Amygdala (tissue), 56 donors: Measurements from ENCODE around the gene VAMP2.

Source experiments
- DNase-seq, 56 donors: peaks; one replicate each; lab custom pipeline; 2025; lab: John Stamatoyannopoulos, UW

Gene VAMP2, protein sequence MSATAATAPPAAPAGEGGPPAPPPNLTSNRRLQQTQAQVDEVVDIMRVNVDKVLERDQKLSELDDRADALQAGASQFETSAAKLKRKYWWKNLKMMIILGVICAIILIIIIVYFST

DNA sequence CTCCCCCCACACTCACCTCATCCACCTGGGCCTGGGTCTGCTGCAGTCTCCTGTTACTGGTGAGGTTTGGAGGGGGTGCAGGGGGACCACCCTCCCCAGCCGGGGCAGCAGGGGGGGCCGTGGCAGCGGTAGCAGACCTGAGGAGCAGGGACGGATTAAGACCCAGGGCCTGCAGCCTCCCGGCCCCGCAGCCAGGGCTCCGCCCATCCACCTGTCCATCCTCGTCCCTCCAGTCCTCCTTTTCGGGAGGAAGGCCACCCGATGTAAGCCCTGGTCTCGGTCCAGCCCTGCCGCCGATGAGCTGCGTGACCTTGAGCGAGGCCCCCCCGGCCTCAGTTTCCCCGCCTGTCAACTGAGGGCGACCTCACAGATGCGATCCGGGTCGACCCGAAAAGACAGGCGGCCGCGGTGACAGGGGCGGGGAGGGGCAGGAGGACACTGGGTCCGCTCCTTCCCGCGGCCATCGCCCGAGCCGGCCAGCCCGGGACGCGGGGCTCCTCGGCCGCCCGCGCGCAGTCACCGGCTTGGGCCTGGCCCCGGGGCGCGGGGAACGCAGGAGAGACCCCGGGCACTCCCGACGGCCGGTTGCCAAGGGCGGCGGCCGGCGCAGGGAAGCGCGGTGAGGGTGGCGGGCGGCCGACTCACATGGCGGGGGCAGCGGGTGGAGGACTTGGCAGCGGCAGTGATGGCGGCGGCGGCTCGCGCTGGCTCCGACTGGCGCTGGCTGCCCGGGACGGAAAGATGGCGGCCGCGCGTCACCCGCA, at the start of gene VAMP2:
TSS of gene VAMP2 (minus strand) at position 716 of the 764 bp plus-strand sequence. CDS start at position 647, 69 bp downstream.
- peak in 45 of 56 donors; percentile 30 to 89 (median 66) for DNase-seq

DNA sequence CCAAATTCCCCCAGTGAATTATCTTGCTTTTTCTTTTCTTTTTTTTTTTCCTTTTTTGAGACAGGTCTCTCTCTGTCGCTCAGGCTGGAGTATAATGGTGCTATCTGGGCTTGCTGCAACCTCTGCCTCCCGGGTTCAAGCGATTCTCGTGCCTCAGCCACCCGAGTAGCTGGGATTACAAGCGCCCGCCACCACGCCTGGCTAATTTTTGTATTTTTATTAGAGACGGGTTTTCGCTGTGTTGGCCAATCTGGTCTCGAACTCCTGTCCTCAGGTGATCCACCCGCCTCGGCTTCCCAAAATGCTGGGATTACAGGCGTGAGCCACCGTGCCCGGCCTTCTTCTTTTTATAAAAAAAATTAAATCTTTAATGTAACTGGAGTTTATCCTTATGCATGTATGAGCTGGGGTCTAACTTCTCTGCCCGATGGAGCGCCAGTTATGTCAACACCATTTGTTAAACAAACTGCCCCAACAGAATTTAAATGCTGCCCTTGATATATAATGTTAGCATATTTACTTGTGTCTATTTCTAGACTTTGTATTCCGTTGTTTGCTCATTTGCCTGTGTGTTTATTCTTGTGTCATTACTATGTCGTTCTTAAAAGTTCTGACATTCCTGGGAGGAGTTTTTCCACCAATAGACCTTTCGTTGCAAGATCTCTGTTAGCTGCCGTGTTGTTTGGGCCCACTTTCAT, 48.2 kb upstream of the VAMP2 start:
- no peak for DNase-seq

DNA sequence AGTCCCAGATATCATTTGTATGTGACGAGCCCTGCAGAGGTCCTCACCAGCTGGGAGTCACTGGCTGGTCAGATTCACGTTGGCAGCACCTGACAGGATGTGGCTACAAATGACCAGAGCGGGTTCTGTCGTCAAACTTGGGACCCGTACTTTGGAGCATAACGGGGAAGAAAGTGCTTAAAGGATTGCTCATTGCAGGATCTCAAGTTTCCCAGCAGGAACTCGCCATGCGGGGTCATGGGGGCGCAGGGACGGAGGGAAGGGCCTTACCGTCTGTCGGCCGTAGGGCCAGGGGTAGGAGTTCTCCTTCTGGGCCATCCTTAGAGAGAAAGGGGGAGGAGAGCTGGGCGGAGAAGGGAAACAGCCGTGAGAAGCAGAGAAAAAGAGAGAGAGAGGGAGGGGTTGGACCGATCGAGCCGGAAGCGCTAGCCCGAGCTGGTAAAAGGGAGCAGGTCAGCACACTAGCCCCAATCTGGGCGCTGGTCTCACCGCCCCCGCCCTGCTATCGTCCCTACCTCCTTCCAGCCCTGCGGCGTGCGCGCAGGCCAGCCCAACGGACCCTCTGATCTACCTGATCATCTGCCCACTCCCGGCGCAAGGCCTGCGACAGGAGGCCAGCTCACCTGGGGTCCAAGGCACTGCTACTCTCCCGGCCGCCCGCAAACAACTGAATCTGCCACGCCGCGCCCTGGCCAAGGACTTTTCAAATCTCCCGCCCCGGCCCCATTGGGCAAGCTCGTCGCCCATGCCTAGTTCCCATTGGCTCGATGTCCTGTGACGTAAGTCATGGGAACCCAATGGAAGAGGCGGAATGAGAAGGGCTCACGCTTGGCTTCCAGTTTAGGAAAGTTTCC, 47.4 kb upstream of the VAMP2 start, which contains the start of gene AURKB:
TSS of gene AURKB (minus strand) at position 669 of the 854 bp plus-strand sequence. CDS start at position 318, 351 bp downstream.
- peak; percentile 12 to 95 (median 81) for DNase-seq

DNA sequence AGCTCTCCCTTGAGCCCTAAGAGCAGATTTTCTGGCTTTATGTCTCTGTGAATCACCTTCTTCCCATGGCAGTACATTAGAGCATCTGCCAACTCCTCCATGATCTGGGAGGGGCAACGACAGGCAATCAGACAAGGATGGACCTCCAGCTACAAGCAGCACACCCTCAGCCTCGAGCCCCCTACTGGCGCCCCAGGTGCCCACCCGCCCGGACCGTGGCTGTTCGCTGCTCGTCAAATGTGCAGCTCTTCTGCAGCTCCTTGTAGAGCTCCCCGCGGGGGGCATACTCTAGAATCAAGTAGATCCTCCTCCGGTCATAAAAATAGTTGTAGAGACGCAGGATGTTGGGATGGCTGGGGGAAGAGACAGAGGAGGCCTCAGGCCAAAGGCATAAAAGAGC, 43.8 kb upstream of the VAMP2 start:
- no peak for DNase-seq

DNA sequence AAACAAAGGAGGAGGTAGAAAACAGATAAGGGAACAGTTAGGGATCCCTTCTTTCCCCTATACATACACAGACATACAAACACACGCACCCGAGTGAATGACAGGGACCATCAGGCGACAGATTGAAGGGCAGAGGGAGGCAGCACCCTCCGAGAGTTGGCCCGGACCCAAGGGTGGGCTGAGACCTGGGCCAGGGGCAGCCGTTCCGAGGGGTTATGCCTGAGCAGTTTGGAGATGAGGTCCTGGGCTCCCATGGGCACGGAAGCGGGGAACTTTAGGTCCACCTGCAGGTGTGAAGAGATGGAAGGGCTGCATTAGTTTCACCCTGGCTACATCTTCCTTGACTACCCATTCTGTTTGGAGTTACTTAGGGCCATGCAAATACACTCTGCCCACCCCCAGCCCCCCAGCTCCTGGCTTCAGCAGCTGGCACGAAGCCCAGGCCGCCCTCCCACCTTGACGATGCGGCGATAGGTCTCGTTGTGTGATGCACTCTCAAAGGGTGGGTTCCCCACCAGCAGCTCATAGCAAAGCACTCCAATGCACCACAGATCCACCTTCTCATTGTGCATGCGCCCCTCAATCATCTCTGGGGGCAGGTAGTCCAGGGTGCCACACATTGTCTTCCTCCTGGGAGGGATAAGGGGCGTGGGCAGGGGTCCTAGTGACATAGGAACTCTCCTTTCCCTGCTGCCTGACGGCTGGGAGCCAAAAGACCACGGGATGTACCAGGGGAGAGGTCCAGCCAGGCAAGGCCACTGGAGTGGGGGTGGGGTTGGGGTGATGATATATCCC, 42.2 kb upstream of the VAMP2 start:
- no peak for DNase-seq

DNA sequence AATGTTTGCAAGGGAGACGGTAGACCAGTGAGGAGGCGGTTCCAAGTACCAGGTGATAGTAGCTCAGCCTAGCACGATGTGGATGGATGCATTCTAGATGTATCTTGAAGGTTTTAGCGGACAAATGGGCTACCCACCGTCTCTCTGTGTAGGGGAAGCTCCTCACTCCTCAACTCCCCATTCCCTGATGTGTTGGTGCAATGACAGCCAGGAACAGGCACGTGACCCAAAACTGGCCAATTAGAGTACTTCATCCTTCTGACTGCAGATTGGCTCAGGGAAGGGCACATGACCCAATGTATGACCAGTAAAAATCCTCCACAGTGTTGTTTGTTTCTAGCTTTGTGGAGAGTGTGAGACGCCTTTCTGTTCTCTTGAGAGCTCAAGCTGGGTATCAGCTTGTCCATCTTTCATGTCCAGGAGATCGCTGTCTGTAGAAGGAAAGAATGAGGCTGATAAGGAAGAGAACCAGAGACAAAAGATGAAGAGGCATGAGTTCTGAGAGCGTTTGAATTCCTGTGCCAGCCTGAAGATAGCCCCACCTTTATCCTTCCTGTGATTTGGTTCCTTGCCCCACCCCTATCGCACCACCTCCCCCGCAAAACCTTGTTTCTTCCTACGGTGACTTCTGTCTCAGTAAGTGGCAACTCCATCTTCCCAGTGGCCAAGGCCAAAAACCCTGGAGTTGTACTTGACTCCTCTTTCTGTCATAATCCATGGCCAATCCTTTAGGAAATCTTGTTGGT, 29.5 kb upstream of the VAMP2 start:
- DNase-seq: peak; percentile 38 to 99 (median 90)

DNA sequence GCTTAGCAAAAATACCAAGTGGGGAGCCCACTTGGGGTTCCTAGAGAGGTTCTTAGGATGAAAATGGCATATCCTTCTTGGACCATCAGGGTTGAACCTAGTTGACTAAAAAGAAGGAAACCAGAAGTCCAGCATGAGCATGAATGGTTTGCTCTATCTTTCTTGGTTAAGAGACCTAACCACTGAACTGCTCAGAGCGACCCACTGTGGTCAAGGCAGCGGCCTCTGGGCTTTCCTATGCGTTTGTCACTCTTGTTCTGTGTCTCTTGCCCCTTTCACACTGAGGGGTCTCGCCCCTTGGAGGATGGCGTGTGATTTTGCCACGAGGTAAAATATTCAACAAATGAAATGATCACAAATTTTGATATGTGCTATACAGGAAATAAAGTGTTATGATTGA, 27.8 kb upstream of the VAMP2 start:
- DNase-seq: no peak

DNA sequence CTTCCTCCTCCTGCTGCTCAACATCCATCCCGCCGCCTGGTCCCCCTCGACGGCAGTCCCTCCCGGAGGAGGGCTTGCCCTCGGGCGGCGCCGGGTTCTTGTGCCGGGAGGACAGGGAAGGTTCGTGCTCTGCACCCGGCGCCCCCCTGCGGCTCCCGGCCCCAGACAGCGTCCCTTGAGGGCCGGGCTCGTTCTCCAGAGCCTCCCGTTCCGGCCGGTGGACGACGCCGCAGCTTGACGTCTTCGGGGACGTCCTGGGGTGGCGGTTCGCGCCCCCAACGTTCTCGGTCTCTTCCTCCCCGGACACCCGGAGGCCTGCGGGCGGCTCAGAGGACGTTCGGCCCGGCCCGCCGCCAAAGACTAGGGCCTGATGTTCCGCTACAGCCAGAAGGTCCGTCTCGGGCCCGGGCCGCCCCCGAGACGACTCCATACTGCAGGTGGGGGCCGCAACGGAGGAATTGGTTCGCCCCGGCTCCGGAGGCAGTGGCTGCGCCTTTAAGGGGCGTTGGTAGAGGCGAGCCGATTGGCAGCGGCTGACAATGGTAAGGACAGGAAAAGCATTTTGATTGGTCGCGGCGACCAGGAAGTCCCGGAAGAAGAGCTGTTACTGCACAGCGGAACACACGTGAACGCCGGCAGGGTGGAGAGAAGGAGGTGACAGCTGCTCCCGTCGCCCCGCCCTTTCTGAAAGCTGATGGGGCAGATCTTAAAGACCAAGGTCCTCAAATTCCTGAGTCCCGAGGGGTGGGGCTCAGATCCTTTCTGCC, 27.1 kb upstream of the VAMP2 start, which contains the start of gene BORCS6:
TSS of gene BORCS6 (minus strand) at position 470 of the 767 bp plus-strand sequence. CDS start at position 430, 40 bp downstream.
- peak; percentile 54 to 100 (median 98) for DNase-seq

DNA sequence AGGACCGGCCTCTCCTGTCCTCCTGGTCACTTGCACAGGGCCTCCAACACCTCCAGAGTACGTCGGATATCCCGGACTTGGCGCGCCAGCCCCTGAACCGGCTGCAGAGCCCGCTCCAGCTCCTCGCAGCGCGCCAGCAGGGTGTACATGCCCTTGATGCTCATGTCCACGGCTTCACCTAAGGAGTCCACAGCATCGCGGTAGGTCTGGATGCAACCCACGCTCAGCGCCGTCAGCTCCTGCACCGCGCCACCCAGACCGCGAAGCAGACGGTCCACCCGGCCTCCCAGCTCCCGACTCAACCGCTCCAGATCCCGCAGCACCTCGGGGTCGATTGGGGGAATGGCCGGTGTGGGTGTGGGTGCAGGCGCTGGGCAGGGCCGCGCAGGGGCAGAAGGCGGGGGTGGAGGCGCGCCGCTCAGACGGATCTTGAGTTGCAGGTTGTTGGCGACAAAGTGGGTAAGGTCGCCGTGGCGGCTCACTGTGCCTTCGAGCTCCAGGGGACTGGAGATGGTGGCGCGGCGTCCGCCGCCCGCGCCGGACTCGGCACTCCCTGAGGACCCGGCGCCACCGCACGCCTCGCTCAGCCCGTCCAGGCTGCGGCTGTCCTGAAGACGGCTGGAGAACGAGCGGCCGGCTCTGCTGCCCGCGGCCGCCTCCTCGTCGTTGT, 26.4 kb upstream of the VAMP2 start:
- DNase-seq: peak in 10 of 56 donors; percentile 25 to 51 (median 36)

DNA sequence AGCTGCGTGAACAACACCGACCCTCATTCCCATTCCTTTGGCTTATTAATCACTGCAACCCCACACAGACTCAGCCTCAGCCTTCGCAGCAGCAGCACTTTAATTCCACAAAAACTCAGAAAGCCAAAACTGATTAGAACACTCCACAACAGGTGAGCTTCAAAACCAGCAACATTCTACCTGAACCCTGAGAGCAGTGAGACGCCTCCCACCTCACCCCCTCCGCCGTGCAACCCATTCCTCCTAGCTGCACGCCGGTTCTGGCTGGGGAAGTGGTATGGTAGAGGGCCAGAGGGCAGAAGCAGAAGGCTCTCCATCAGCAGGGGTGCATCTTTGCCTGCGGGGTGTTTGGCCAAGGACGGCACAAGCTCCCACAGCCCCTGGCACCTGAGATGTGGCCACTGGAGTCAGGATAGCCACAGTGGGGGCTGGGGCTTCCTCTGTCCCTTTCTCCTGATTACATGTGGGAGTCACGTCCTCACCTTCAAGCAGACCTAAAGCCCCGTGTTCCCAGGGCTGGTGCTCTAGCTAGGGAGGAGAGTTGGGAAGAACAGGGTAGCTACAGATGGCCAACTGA, 25.6 kb upstream of the VAMP2 start:
- DNase-seq: peak in 4 of 56 donors; percentile 17 to 32 (median 22)

DNA sequence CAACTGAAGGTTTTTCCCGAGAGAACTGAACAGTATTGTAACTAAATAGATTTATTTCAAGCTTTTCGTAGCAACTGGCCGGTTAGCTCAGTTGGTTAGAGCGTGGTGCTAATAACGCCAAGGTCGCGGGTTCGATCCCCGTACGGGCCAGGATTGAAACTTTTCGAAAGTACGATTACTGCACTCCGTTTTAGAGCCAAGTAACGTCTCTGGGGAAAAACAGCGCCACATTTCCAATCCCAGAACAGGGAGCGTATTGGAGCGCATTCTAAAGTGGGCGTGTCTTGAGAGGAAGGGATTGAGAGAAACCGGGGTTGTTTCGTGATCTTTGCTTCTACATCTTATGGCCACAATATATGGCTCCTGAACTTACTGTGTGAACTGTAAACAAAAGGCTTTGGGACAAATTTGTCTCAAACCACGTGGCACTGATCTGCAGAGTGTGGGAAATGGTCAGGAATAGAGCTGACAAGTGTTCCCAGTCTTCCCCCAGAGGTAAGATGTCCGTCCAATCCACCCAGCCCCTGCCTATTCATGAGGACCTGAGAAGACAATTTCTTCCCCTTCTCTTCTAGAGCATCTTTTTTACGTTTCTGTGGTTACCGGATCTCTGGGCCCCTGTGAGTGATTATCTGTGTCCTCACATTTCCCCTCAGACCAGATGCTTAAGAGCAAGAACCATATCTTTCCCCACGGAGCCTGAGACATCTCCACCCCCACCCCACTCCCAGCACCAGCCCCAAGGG, 24.9 kb upstream of the VAMP2 start:
- peak in 55 of 56 donors; percentile 35 to 91 (median 75) for DNase-seq

DNA sequence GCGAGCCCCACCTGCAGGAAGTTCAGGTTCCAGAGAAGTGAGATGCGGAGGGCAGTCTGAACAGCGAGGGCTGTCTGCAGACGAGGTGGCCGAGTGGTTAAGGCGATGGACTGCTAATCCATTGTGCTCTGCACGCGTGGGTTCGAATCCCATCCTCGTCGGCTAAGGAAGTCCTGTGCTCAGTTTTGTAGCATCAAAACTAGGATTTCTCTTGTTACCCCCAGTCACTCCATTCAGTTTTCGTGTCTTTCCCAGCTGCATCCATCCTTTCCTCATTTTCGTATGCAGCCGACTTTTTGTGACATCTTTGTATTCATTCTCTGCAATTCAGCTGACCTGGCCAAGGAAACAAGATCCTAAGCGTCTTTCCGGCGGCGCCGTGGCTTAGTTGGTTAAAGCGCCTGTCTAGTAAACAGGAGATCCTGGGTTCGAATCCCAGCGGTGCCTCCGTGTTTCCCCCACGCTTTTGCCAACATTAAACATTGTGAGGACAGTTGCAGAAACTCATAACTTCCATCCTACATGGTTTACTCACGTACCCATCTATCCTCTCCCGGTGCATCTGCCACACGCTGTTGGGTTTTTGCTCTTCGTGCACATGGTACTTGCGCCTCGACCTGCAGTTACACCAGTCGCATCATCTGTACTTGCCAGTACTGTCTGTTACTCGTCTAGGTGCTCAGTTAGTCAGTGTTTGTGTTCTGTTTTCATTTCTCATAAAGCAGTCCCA, 24.2 kb upstream of the VAMP2 start:
- peak; percentile 58 to 98 (median 90) for DNase-seq

DNA sequence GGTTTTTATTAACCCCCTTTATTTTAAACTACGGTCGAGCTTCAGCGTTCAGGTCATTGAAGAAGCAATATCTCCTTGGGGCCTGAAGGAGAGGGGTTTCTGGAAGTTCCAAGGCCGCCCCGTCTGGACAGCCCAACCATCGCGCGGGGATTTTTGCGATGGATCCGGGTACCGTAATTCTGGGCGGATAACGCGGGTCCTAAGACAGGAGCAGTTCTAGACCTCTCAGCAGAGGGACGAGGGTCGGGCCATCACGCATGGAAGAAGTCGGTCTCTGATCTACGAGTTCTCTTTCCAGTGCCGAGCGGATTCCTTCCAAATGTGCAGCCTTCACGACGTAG, 23.7 kb upstream of the VAMP2 start:
- no peak for DNase-seq

DNA sequence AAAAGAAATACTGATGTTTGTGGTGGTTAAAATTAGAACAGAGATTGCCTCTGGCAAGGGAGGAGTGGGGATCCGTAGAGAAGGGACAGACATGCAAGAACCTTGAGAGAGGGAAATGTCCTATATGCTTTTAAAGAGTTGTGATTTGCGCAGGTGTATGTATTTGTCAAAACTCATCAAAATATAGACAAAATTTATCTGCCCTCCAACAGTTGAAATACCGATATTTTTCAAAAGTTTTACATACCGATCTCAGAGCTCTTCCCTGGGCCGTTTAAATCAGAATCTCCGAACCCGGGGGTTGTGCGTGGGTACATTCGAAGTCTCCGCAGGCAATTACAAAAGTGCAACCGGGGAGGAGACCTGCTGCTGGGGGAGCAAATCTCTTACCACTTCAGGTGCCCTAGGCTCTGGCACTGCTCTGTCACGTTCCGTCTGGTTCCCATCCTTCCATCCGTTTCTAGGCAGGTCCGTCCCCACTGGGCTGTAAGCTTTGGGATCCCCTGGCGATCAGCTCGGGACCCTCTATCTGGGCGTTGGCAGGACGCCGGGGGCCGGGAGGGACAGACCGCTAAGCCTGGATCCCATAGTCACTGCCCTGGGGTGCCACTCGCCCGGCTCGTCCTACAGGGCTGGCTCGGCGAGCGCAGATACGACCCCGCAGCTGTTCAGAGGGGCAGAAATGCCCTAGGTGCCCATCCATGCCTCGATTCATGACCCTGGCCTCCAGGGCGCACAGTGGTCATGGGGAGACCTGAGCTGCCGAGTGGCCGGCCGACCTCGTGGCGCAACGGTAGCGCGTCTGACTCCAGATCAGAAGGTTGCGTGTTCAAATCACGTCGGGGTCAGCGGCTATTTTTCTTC, 23.1 kb upstream of the VAMP2 start:
- DNase-seq: peak; percentile 30 to 90 (median 77)
